Thyroid gland (tissue), 4 donors: ENCODE results near the gene CLN6. TPM values are rescaled to one million over a fixed set of nuclear protein-coding genes. Genes with fewer than 3 reads are reported as not detected.
A peak's percentile ranks its signal among the peaks of the same experiment; 100 is the strongest.

Experiments used
- DNase-seq, 2 donors: peaks; one replicate each; pipeline ENCODE4 v3.0.0-alpha.2; 2019
- H3K27ac ChIP-seq, 3 donors: fragments of 200-600 bp; sonication (generic); 1 replicate in 2 of 3; 2 replicates in 1 of 3; pipeline ENCODE4 v1.5.1; 2016 to 2019; ENCODE audit warnings: mild to moderate bottlenecking in 1 of 3, moderate library complexity in 1 of 3
- H3K27me3 ChIP-seq: fragments of 200-600 bp; sonication (generic); one replicate; pipeline ENCODE4 v1.5.1; 2019
- H3K36me3 ChIP-seq, 2 donors: fragments of 200-600 bp; sonication (generic); one replicate each; pipeline ENCODE4 v1.5.1; 2016 to 2019
- H3K4me1 ChIP-seq, 2 donors: fragments of 200-600 bp; sonication (generic); one replicate each; pipeline ENCODE4 v1.5.1; 2017 to 2019
- H3K4me3 ChIP-seq, 3 donors: fragments of 200-600 bp; sonication (generic); replicated peaks in 1 of 3; 1 replicate in 2 of 3; 2 replicates in 1 of 3; pipeline ENCODE4 v1.5.1; 2016; ENCODE audit warnings: mild to moderate bottlenecking in 1 of 3
- H3K9me3 ChIP-seq: fragments of 200-600 bp; sonication (generic); one replicate; pipeline ENCODE4 v1.5.1; 2017
- CTCF ChIP-seq, 6 experiments: fragments of 200-600 bp in 3 of 6; fragments of 450-650 bp in 3 of 6; sonication (generic) in 3 of 6; IDR thresholded peaks; one replicate each; pipeline ENCODE4 v1.5.1; 2016 to 2019; ENCODE audit warnings: antibody characterized with exemption in 6 of 6, mild to moderate bottlenecking in 2 of 6, inconsistent platforms in 1 of 6, moderate library complexity in 1 of 6
- POLR2A ChIP-seq, 2 donors: fragments of 450-650 bp; IDR thresholded peaks; one replicate each; pipeline ENCODE4 v1.6.1; 2017; ENCODE audit warnings: antibody characterized with exemption in 2 of 2, mild to moderate bottlenecking in 2 of 2, moderate library complexity in 1 of 2
- WGBS, 2 donors: methylation state at CpG; one replicate each; pipeline ENCODE4 v1.1.5; 2017; 5-methylcytosine and 5-hydroxymethylcytosine counted together
- intact Hi-C: fragments of 100-400 bp; cut with DNase I; formaldehyde crosslinking; loops from one replicate; pipeline ENCODE4 v1.15.1; 2023
- total RNA-seq, 4 donors: library from RNA; depleted of rRNA; stranded (reverse); fragments of >200 nt; gene quantifications; one replicate each; pipeline ENCODE4 v1.2.3, GENCODE V29; 2016

Gene CLN6
- total RNA-seq, 4 donors from 2014 or later = 24.8 to 34.3 (median 32.4) TPM

GRCh38 chr15:68258692-68259091 lies 29.2 kb upstream of the CLN6 start:
- Histone ChIP-seq H3K4me1 (peaks cover 4 to 8% of the 10 kb centered on the region in 2 donors), H3K4me3 (no peak overlapping the region), H3K36me3 (no peaks in the 10 kb centered on the region), H3K9me3 (no peaks in the 10 kb centered on the region), H3K27ac (no peak overlapping the region), H3K27me3 (no peaks in the 10 kb centered on the region)
- peak; percentile 25 to 33 for DNase-seq
- intact Hi-C loops = no loop called here
- 57 to 59% methylated on average over 4 of the region's 4 CpGs for WGBS, 2 donors
- TF ChIP-seq CTCF (IDR thresholded peaks at IDR 0.05) = no peak
- TF ChIP-seq POLR2A (IDR thresholded peaks at IDR 0.05) = no peak

- DNase-seq = peak; percentile 92 to 94
- intact Hi-C loops = no loop called here
- Histone ChIP-seq H3K9me3 (no peaks in the 10 kb centered on the region), H3K36me3 (no peaks in the 10 kb centered on the region), H3K27me3 (no peaks in the 10 kb centered on the region), H3K4me3 (peak overlapping the region; percentile 47 to 59 (median 53)), H3K27ac (peak overlapping the region; percentile 91 to 97 (median 93)), H3K4me1 (peaks cover 4 to 11% of the 10 kb centered on the region in 2 donors)
- no peak for TF ChIP-seq CTCF (IDR thresholded peaks at IDR 0.05)
- TF ChIP-seq POLR2A (IDR thresholded peaks at IDR 0.05) = peak; percentile 61 to 84
- 13 to 16% methylated on average over 11 to 21 of the region's 57 CpGs for WGBS, 2 donors
These were observed 27.3 kb upstream of the CLN6 start for GRCh38 chr15:68256675-68257450.

GRCh38 chr15:68252925-68253534 lies 23.5 kb upstream of the CLN6 start:
- intact Hi-C loops = no loop called here
- peaks cover 4 to 11% of the 10 kb centered on the region in 2 donors for H3K4me1 ChIP-seq
- H3K36me3 ChIP-seq = no peaks in the 10 kb centered on the region
- no peak overlapping the region for H3K27ac ChIP-seq
- H3K27me3 ChIP-seq = no peaks in the 10 kb centered on the region
- DNase-seq = peak; percentile 30 to 37
- 27 to 33% methylated on average over 7 of the region's 7 CpGs for WGBS, 2 donors
- H3K9me3 ChIP-seq = no peaks in the 10 kb centered on the region
- peak; percentile 64 to 91 (median 80) for TF ChIP-seq CTCF (IDR thresholded peaks at IDR 0.05)
- TF ChIP-seq POLR2A (IDR thresholded peaks at IDR 0.05) = no peak
- no peak overlapping the region for H3K4me3 ChIP-seq

- H3K36me3 ChIP-seq = no peaks in the 10 kb centered on the region
- no peaks in the 10 kb centered on the region for H3K27me3 ChIP-seq
- peaks cover 0 to 3% of the 10 kb centered on the region in 2 donors for H3K4me1 ChIP-seq
- no peak for DNase-seq
- WGBS, 2 donors = 82 to 85% methylated on average over 3 of the region's 3 CpGs
- no peaks in the 10 kb centered on the region for H3K9me3 ChIP-seq
- H3K27ac ChIP-seq = no peak overlapping the region
- no peak for TF ChIP-seq POLR2A (IDR thresholded peaks at IDR 0.05)
- TF ChIP-seq CTCF (IDR thresholded peaks at IDR 0.05) = no peak
- H3K4me3 ChIP-seq = no peak overlapping the region
- intact Hi-C loops = no loop called here
These were observed 19.7 kb upstream of the CLN6 start for GRCh38 chr15:68249058-68249713.
